DND-41 (cell line): ENCODE results near the gene E2F2.

Source experiments
- ATAC-seq: fragments of 200-7000 bp; cut with Tn5 transposase; 3 replicates; pipeline ENCODE4 v1.9.1; 2021; ENCODE audit warnings: low read depth; ENCODE audit not compliant: insufficient read depth
- DNase-seq: peaks from one replicate; pipeline ENCODE4 v3.0.0-alpha.2; 2020
- H2AFZ ChIP-seq: 2 replicates; pipeline ENCODE4 v1.6.0; 2012; ENCODE audit warnings: low read depth, low read length
- H3K27ac ChIP-seq: 2 replicates; pipeline ENCODE4 v1.5.1; 2012; ENCODE audit warnings: low read length, inconsistent platforms
- H3K27me3 ChIP-seq: fragments of 200-600 bp; sonication (generic); 2 replicates; pipeline ENCODE4 v1.6.0; 2012; ENCODE audit warnings: low read length, mild to moderate bottlenecking, inconsistent platforms; ENCODE audit not compliant: insufficient read depth, poor library complexity
- H3K36me3 ChIP-seq: 2 replicates; pipeline ENCODE4 v1.5.1; 2012; ENCODE audit warnings: low read length, inconsistent platforms; ENCODE audit not compliant: insufficient read depth
- H3K4me1 ChIP-seq: 2 replicates; pipeline ENCODE4 v1.5.1; 2012; ENCODE audit warnings: mild to moderate bottlenecking, low read length; ENCODE audit not compliant: insufficient read depth
- H3K4me2 ChIP-seq: 2 replicates; pipeline ENCODE4 v1.6.0; 2012; ENCODE audit warnings: mild to moderate bottlenecking, moderate library complexity, low read length, inconsistent platforms; ENCODE audit not compliant: insufficient read depth
- H3K4me3 ChIP-seq, 2 experiments: fragments of 200-600 bp in 1 of 2; shearing (Covaris generic) in 1 of 2; 2 replicates each; pipeline ENCODE4 v1.5.1; 2012 to 2016; ENCODE audit warnings: inconsistent platforms in 2 of 2, low read length in 2 of 2, mild to moderate bottlenecking in 2 of 2, low read depth in 1 of 2, moderate library complexity in 1 of 2
- H3K79me2 ChIP-seq: 2 replicates; pipeline ENCODE4 v1.6.0; 2012; ENCODE audit warnings: low read length, inconsistent platforms; ENCODE audit not compliant: insufficient read depth
- H3K9ac ChIP-seq: 2 replicates; pipeline ENCODE4 v1.6.0; 2012; ENCODE audit warnings: low read depth, mild to moderate bottlenecking, inconsistent platforms, low read length, moderate library complexity
- H3K9me3 ChIP-seq: 2 replicates; pipeline ENCODE4 v1.5.1; 2012; ENCODE audit warnings: low read length, moderate library complexity, mild to moderate bottlenecking, inconsistent platforms; ENCODE audit not compliant: insufficient read depth, severe bottlenecking
- H4K20me1 ChIP-seq: 2 replicates; pipeline ENCODE4 v1.6.0; 2012; ENCODE audit warnings: low read length; ENCODE audit not compliant: insufficient read depth
- EZH2 ChIP-seq: IDR thresholded peaks from 3 replicates; pipeline ENCODE4 v1.6.1; 2012; ENCODE audit warnings: borderline replicate concordance, low read depth, mild to moderate bottlenecking, moderate library complexity, low read length, inconsistent platforms; ENCODE audit not compliant: severe bottlenecking
- TF ChIP-seq, protein P1 (sequence below): IDR thresholded peaks from 2 replicates; pipeline ENCODE4 v1.5.1; 2012; ENCODE audit warnings: borderline replicate concordance, low read length, moderate library complexity, mild to moderate bottlenecking; ENCODE audit not compliant: poor library complexity, severe bottlenecking; ENCODE audit errors: extremely low read depth

E2F2 gene

DNA sequence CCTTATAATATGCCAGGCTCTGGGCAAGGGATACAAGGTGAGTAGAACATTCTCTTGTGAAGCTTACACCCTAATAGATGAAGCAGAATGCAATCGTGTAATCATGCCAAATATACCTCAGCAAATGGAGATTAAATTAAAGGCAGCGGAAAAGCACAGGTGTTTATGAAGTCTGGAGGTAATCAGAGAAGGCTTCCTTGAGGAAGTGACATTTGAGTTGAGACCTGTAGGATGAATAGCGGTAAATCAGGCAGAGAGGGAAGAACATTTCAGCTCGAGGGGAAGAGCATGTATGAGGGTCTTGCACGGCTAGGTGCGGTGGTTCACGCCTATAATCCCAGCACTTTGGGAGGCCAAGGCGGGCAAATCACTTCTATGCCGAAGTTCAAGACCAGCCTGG is 13.5 kb downstream of the E2F2 start:
- TF ChIP-seq, protein P1, sequence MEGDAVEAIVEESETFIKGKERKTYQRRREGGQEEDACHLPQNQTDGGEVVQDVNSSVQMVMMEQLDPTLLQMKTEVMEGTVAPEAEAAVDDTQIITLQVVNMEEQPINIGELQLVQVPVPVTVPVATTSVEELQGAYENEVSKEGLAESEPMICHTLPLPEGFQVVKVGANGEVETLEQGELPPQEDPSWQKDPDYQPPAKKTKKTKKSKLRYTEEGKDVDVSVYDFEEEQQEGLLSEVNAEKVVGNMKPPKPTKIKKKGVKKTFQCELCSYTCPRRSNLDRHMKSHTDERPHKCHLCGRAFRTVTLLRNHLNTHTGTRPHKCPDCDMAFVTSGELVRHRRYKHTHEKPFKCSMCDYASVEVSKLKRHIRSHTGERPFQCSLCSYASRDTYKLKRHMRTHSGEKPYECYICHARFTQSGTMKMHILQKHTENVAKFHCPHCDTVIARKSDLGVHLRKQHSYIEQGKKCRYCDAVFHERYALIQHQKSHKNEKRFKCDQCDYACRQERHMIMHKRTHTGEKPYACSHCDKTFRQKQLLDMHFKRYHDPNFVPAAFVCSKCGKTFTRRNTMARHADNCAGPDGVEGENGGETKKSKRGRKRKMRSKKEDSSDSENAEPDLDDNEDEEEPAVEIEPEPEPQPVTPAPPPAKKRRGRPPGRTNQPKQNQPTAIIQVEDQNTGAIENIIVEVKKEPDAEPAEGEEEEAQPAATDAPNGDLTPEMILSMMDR = no peak
- no peak for TF ChIP-seq EZH2
- Histone ChIP-seq H3K27ac (no peak overlapping the region), H4K20me1 (peaks cover 61% of the 10 kb centered on the region), H3K36me3 (peaks cover 100% of the 10 kb centered on the region), H3K27me3 (no peaks in the 10 kb centered on the region), H3K4me1 (no peaks in the 10 kb centered on the region), H3K79me2 (peaks cover 57% of the 10 kb centered on the region), H3K4me2 (no peak overlapping the region), H2AFZ (no peak overlapping the region), H3K9me3 (no peaks in the 10 kb centered on the region), H3K4me3 (no peak overlapping the region), H3K9ac (no peak overlapping the region)
- ATAC-seq = no peak
- DNase-seq = no peak

DNA sequence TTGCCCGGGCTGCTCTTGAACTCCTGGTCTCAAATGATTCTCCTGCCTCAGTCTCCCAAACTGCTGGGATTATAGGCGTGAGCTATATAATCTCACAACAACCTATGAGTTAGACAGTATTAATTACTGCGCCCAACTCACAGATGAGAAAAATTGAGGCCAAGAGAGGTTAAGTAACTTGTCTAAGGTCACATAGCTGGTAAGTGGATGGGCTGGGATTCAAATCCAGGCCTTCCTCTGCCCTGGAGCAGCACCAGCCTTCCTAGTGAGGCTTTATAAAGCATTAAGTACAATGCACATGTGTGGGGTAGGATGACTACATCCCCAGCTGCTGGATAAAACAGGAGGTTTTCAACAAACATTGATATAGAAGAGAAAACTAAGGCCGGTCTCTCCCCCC is 15.1 kb downstream of the E2F2 start:
- H3K9me3 ChIP-seq = no peaks in the 10 kb centered on the region
- peaks cover 100% of the 10 kb centered on the region for H3K36me3 ChIP-seq
- H3K4me1 ChIP-seq = no peaks in the 10 kb centered on the region
- TF ChIP-seq, protein P1 = no peak
- TF ChIP-seq EZH2 = no peak
- no peak overlapping the region for H3K4me3 ChIP-seq
- no peak overlapping the region for H3K27ac ChIP-seq
- ATAC-seq (no peak), DNase-seq (no peak)
- no peak overlapping the region for H2AFZ ChIP-seq
- H3K9ac ChIP-seq = no peak overlapping the region
- H3K4me2 ChIP-seq = no peak overlapping the region
- H4K20me1 ChIP-seq = peaks cover 46% of the 10 kb centered on the region
- peaks cover 44% of the 10 kb centered on the region for H3K79me2 ChIP-seq
- H3K27me3 ChIP-seq = no peaks in the 10 kb centered on the region

DNA sequence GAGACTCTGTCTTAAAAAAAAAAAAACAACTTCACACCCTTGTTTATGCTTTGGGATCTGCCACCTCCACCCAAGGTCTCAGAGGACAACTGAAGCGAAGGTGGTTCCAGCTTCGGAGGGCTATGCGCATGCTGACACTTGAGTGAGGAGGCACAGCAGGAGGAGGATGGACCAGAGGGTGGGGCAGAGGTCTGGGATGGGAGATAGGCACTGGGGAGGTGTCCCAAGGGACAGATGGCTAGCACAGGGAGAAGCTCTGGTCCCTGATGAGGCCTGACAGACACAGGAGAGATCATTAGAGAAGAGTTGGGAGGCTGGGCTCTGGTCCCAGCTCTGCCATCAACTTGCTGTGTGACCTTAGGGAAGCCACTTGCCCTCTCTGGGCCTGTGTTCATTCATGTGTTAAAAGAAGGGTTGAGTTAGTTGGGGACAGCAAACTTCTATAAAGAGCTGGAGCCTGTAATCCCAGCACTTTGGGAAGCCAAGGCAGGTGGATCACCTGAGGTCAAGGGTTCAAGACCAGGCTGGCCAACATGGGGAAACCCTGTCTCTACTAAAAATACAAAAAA is 16.8 kb downstream of the E2F2 start:
- H3K4me1 ChIP-seq = no peaks in the 10 kb centered on the region
- no peak overlapping the region for H3K27ac ChIP-seq
- no peaks in the 10 kb centered on the region for H3K27me3 ChIP-seq
- H3K9ac ChIP-seq = no peak overlapping the region
- no peak for DNase-seq
- TF ChIP-seq, protein P1 = no peak
- TF ChIP-seq EZH2 = no peak
- no peak overlapping the region for H2AFZ ChIP-seq
- H3K79me2 ChIP-seq = peaks cover 33% of the 10 kb centered on the region
- ATAC-seq = no peak
- H4K20me1 ChIP-seq = peaks cover 55% of the 10 kb centered on the region
- H3K9me3 ChIP-seq = no peaks in the 10 kb centered on the region
- H3K36me3 ChIP-seq = peaks cover 100% of the 10 kb centered on the region
- H3K4me3 ChIP-seq = no peak overlapping the region
- H3K4me2 ChIP-seq = no peak overlapping the region

DNA sequence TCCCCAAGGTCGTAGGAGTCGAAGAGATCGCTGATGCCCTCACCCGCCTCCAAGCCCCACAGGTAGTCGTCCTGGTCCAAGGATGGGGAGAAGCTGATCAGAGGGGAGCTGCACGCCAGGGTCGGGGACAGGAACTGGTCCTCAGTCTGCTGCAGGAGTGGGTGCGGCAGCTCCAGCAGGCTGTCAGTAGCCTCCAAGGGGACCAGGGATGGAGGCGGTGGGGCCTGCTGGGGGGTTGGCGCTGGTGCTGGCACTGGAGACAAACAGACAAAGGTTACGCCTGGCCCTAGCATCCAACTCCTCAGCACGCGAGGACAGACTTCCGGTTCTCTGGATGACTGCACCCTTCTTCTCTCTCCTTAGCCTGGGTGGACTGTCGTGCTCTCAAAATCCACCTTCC is 21.1 kb downstream of the E2F2 start:
- ATAC-seq (no peak), DNase-seq (no peak)
- Histone ChIP-seq H3K79me2 (peaks cover 12% of the 10 kb centered on the region), H3K4me3 (no peak overlapping the region), H3K4me2 (no peak overlapping the region), H3K9ac (no peak overlapping the region), H3K36me3 (peaks cover 93% of the 10 kb centered on the region), H3K27ac (no peak overlapping the region), H4K20me1 (peaks cover 45% of the 10 kb centered on the region), H3K9me3 (no peaks in the 10 kb centered on the region), H2AFZ (no peak overlapping the region), H3K27me3 (no peaks in the 10 kb centered on the region), H3K4me1 (no peaks in the 10 kb centered on the region)
- TF ChIP-seq EZH2 = no peak
